HepG2 (cell line): ENCODE data around the gene FUOM. TPM values are rescaled to one million over a fixed set of nuclear protein-coding genes. Genes with fewer than 3 reads are reported as not detected.

Experiments
- ARNTL ChIP-seq: sonication (generic); formaldehyde crosslinking; IDR thresholded peaks from 2 replicates; pipeline ENCODE4 v1.4.0; 2020; ENCODE audit warnings: mild to moderate bottlenecking, missing genetic modification reagents
- ATM ChIP-seq: fragments of 450-650 bp; IDR thresholded peaks from 2 replicates; pipeline ENCODE4 v1.7.1; 2017; ENCODE audit warnings: mild to moderate bottlenecking, borderline replicate concordance
- CBX2 ChIP-seq, 2 experiments: fragments of 200-600 bp in 1 of 2; sonication (generic); formaldehyde crosslinking in 1 of 2; IDR thresholded peaks; 2 replicates each; pipeline versions ENCODE4 v1.7.0 to v1.8.1; 2018 to 2022; ENCODE audit warnings: low read depth in 2 of 2, low read length in 1 of 2, mild to moderate bottlenecking in 1 of 2, missing genetic modification reagents in 1 of 2
- FOXJ3 ChIP-seq: sonication (generic); formaldehyde crosslinking; IDR thresholded peaks from 2 replicates; pipeline ENCODE4 v1.4.0; 2020; ENCODE audit warnings: missing genetic modification reagents, mild to moderate bottlenecking, borderline replicate concordance
- KLF15 ChIP-seq: sonication (generic); formaldehyde crosslinking; IDR thresholded peaks from 2 replicates; pipeline ENCODE4 v1.8.1; 2023; ENCODE audit warnings: borderline replicate concordance, mild to moderate bottlenecking, inconsistent platforms, missing genetic modification reagents, mixed read lengths
- PCBP2 ChIP-seq: fragments of 200-400 bp; formaldehyde crosslinking; optimal IDR thresholded peaks from 2 replicates; pipeline ENCODE3; 2018; ENCODE audit warnings: low read length, low read depth; ENCODE audit not compliant: poor library complexity, severe bottlenecking
- POGZ ChIP-seq: sonication (generic); formaldehyde crosslinking; IDR thresholded peaks from 2 replicates; pipeline ENCODE4 v1.4.0; 2020; ENCODE audit warnings: mild to moderate bottlenecking, missing genetic modification reagents
- SNAPC2 ChIP-seq: sonication (generic); formaldehyde crosslinking; IDR thresholded peaks from 2 replicates; pipeline ENCODE4 v1.8.1; 2022; ENCODE audit warnings: mild to moderate bottlenecking, missing genetic modification reagents
- TAF1 ChIP-seq: sonication (generic); formaldehyde crosslinking; IDR thresholded peaks from 2 replicates; pipeline ENCODE4 v1.4.0; 2020; ENCODE audit warnings: missing genetic modification reagents
- TBX2 ChIP-seq: sonication (generic); formaldehyde crosslinking; IDR thresholded peaks from 2 replicates; pipeline ENCODE4 v1.5.0; 2020; ENCODE audit warnings: missing genetic modification reagents, mild to moderate bottlenecking, borderline replicate concordance
- TMF1 ChIP-seq: sonication (generic); formaldehyde crosslinking; IDR thresholded peaks from 2 replicates; pipeline ENCODE4 v1.8.1; 2022; ENCODE audit warnings: low read depth, missing genetic modification reagents
- YEATS2 ChIP-seq: sonication (generic); formaldehyde crosslinking; IDR thresholded peaks from 2 replicates; pipeline ENCODE4 v1.4.0; 2020; ENCODE audit warnings: missing genetic modification reagents, borderline replicate concordance
- ZNF253 ChIP-seq: sonication (generic); formaldehyde crosslinking; IDR thresholded peaks from 2 replicates; pipeline ENCODE4 v1.8.0; 2022; ENCODE audit warnings: mild to moderate bottlenecking, missing genetic modification reagents, borderline replicate concordance
- ZNF44 ChIP-seq: sonication (generic); formaldehyde crosslinking; IDR thresholded peaks from 2 replicates; pipeline ENCODE4 v1.5.1; 2020; ENCODE audit warnings: mild to moderate bottlenecking, missing genetic modification reagents
- ZNF570 ChIP-seq: sonication (generic); formaldehyde crosslinking; IDR thresholded peaks from 2 replicates; pipeline ENCODE4 v1.4.0; 2020; ENCODE audit warnings: mild to moderate bottlenecking, missing genetic modification reagents, borderline replicate concordance
- ZNF577 ChIP-seq: sonication (generic); formaldehyde crosslinking; IDR thresholded peaks from 2 replicates; pipeline ENCODE4 v1.4.0; 2020; ENCODE audit warnings: mild to moderate bottlenecking, low read depth, missing genetic modification reagents, borderline replicate concordance
- ZNF83 ChIP-seq: sonication (generic); formaldehyde crosslinking; IDR thresholded peaks from 2 replicates; pipeline ENCODE4 v1.4.0; 2020; ENCODE audit warnings: missing genetic modification reagents, mild to moderate bottlenecking, borderline replicate concordance
- polyA plus RNA-seq, 8 experiments: library from polyadenylated mRNA; depleted of rRNA in 3 of 8; stranded (reverse) in 7 of 8; unstranded in 1 of 8; fragments of >200 nt; fragmentation: Illumina TruSeq in 4 of 8; extraction: Trizol in 4 of 8; gene quantifications; 2 replicates each; pipeline versions ENCODE4 v1.2.1 to v1.2.3, GENCODE V29; 2011 to 2016; ENCODE audit warnings: low read depth in 4 of 8, missing spikeins in 1 of 8, mixed read lengths in 1 of 8; ENCODE audit not compliant: insufficient read depth in 1 of 8
- total RNA-seq, 5 experiments: library from RNA; depleted of rRNA; stranded (reverse); fragments of >200 nt; fragmentation: Illumina TruSeq; extraction: Trizol; gene quantifications; 2 replicates each; pipeline ENCODE4 v1.2.3, GENCODE V29; 2016; ENCODE audit warnings: low read depth in 1 of 5
- TF ChIP-seq, protein P1 (sequence below), 2 experiments: sonication (generic) in 1 of 2; formaldehyde crosslinking in 1 of 2; IDR thresholded peaks; 2 replicates each; pipeline versions ENCODE4 v1.4.0 to v1.6.1; 2018 to 2020; ENCODE audit warnings: missing genetic modification reagents in 2 of 2, borderline replicate concordance in 1 of 2, low read depth in 1 of 2, mild to moderate bottlenecking in 1 of 2, missing biosample characterization in 1 of 2
- TF ChIP-seq, protein P2 (sequence below): sonication (generic); formaldehyde crosslinking; IDR thresholded peaks from 2 replicates; pipeline ENCODE4 v1.4.0; 2020; ENCODE audit warnings: low read depth, missing genetic modification reagents
- TF ChIP-seq, protein P3 (sequence below): sonication (generic); formaldehyde crosslinking; IDR thresholded peaks from 2 replicates; pipeline ENCODE4 v1.8.0; 2022; ENCODE audit warnings: mild to moderate bottlenecking, missing genetic modification reagents, moderate library complexity
- TF ChIP-seq, protein P4 (sequence below): sonication (generic); formaldehyde crosslinking; IDR thresholded peaks from 2 replicates; pipeline ENCODE4 v1.5.0; 2020; ENCODE audit warnings: missing genetic modification reagents, mild to moderate bottlenecking, borderline replicate concordance

FUOM gene
- total and polyA plus RNA-seq, 2 of the 13 experiments (the other 11 are each of a cell fraction or from before 2014, with no cell fraction given): 27.5 to 60.4 TPM

- TF ChIP-seq, protein P1, sequence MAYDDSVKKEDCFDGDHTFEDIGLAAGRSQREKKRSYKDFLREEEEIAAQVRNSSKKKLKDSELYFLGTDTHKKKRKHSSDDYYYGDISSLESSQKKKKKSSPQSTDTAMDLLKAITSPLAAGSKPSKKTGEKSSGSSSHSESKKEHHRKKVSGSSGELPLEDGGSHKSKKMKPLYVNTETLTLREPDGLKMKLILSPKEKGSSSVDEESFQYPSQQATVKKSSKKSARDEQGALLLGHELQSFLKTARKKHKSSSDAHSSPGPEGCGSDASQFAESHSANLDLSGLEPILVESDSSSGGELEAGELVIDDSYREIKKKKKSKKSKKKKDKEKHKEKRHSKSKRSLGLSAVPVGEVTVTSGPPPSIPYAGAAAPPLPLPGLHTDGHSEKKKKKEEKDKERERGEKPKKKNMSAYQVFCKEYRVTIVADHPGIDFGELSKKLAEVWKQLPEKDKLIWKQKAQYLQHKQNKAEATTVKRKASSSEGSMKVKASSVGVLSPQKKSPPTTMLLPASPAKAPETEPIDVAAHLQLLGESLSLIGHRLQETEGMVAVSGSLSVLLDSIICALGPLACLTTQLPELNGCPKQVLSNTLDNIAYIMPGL (CRISPR knock-in tag; IDR thresholded peaks at IDR 0.05; ENCODE audit: borderline replicate concordance in 1 of 2, low read depth in 1 of 2): peak in 1 of 2 experiments; percentile 63; a peak in 2 of 4 replicates
- TF ChIP-seq TAF1 (CRISPR knock-in tag) (peak; percentile 41; the same call in 1 of the 2 replicates), KLF15 (no peak), YEATS2 (CRISPR knock-in tag) (0 out of 2 replicates have a peak, but pooled peaks have one; percentile 22), ARNTL (no peak), POGZ (CRISPR knock-in tag) (peak; percentile 49; the same call in 1 of the 2 replicates), ATM (no peak), CBX2 (IDR thresholded peaks at IDR 0.05; ENCODE audit: low read depth, low read length) (no peak), CBX2 (CRISPR knock-in tag; IDR thresholded peaks at IDR 0.05; ENCODE audit: low read depth) (no peak), TBX2 (CRISPR knock-in tag) (peak; percentile 34; the same call in 1 of the 2 replicates), ZNF83 (no peak), ZNF577 (CRISPR knock-in tag) (no peak), ZNF253 (CRISPR knock-in tag) (no peak), PCBP2 (no peak), FOXJ3 (CRISPR knock-in tag) (0 out of 2 replicates have a peak, but pooled peaks have one; percentile 27), TMF1 (CRISPR knock-in tag) (no peak; the same call in 1 of the 2 replicates), ZNF44 (CRISPR knock-in tag) (no peak), ZNF570 (CRISPR knock-in tag) (no peak), SNAPC2 (CRISPR knock-in tag) (no peak)
- TF ChIP-seq, protein P2, sequence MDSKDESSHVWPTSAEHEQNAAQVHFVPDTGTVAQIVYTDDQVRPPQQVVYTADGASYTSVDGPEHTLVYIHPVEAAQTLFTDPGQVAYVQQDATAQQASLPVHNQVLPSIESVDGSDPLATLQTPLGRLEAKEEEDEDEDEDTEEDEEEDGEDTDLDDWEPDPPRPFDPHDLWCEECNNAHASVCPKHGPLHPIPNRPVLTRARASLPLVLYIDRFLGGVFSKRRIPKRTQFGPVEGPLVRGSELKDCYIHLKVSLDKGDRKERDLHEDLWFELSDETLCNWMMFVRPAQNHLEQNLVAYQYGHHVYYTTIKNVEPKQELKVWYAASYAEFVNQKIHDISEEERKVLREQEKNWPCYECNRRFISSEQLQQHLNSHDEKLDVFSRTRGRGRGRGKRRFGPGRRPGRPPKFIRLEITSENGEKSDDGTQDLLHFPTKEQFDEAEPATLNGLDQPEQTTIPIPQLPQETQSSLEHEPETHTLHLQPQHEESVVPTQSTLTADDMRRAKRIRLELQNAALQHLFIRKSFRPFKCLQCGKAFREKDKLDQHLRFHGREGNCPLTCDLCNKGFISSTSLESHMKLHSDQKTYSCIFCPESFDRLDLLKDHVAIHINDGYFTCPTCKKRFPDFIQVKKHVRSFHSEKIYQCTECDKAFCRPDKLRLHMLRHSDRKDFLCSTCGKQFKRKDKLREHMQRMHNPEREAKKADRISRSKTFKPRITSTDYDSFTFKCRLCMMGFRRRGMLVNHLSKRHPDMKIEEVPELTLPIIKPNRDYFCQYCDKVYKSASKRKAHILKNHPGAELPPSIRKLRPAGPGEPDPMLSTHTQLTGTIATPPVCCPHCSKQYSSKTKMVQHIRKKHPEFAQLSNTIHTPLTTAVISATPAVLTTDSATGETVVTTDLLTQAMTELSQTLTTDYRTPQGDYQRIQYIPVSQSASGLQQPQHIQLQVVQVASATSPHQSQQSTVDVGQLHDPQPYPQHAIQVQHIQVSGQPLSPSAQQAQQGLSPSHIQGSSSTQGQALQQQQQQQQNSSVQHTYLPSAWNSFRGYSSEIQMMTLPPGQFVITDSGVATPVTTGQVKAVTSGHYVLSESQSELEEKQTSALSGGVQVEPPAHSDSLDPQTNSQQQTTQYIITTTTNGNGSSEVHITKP (CRISPR knock-in tag): no peak
- TF ChIP-seq, protein P3, sequence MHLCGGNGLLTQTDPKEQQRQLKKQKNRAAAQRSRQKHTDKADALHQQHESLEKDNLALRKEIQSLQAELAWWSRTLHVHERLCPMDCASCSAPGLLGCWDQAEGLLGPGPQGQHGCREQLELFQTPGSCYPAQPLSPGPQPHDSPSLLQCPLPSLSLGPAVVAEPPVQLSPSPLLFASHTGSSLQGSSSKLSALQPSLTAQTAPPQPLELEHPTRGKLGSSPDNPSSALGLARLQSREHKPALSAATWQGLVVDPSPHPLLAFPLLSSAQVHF (CRISPR knock-in tag): no peak
- TF ChIP-seq, protein P4, sequence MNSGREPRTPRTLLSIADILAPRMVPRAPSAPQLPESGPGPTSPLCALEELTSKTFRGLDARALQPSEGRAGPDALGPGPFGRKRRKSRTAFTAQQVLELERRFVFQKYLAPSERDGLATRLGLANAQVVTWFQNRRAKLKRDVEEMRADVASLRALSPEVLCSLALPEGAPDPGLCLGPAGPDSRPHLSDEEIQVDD (CRISPR knock-in tag): no peak
These were observed 20.7 kb upstream of the FUOM start (continued) for GRCh38 chr10:133378251-133379096.
